Neural cell (in vitro differentiated cells): ENCODE results near the gene AGBL4. TPM values are rescaled to one million over a fixed set of nuclear protein-coding genes. Genes with fewer than 3 reads are reported as not detected.

Experiments used
- H2AFZ ChIP-seq: fragments of 200-600, 300-800 bp; sonication (generic), shearing (Covaris generic); 2 replicates; pipeline ENCODE4 v1.6.0; 2014; ENCODE audit warnings: low read depth, mild to moderate bottlenecking, antibody characterized with exemption, low read length, moderate library complexity
- H3F3A ChIP-seq: fragments of 200-600 bp; shearing (Covaris generic); 2 replicates; pipeline ENCODE4 v1.6.1; 2016; ENCODE audit warnings: mild to moderate bottlenecking, moderate library complexity, mixed read lengths, antibody characterized with exemption, low read length; ENCODE audit not compliant: insufficient read depth, poor library complexity, severe bottlenecking
- H3K27ac ChIP-seq: fragments of 200-600, 300-800 bp; sonication (generic), shearing (Covaris generic); 2 replicates; pipeline ENCODE4 v1.5.1; 2014; ENCODE audit warnings: mild to moderate bottlenecking, low read length, moderate library complexity
- H3K27me3 ChIP-seq: fragments of 300-800, 200-600 bp; sonication (generic), shearing (Covaris generic); 2 replicates; pipeline ENCODE4 v1.6.0; 2014; ENCODE audit warnings: mild to moderate bottlenecking, low read depth, low read length, moderate library complexity; ENCODE audit not compliant: insufficient read depth
- H3K36me3 ChIP-seq: fragments of 300-800, 200-600 bp; sonication (generic), shearing (Covaris generic); 2 replicates; pipeline ENCODE4 v1.5.1; 2014; ENCODE audit warnings: mild to moderate bottlenecking, antibody characterized with exemption, low read length, moderate library complexity; ENCODE audit not compliant: insufficient read depth
- H3K4me2 ChIP-seq: fragments of 300-800, 200-600 bp; sonication (generic), shearing (Covaris generic); 2 replicates; pipeline ENCODE4 v1.6.0; 2014; ENCODE audit warnings: mild to moderate bottlenecking, low read length
- H3K4me3 ChIP-seq: fragments of 300-800, 200-600 bp; sonication (generic), shearing (Covaris generic); 2 replicates; pipeline ENCODE4 v1.5.1; 2014; ENCODE audit warnings: mild to moderate bottlenecking, low read length, moderate library complexity
- H3K79me2 ChIP-seq: fragments of 200-600 bp; shearing (Covaris generic); replicated peaks from 2 replicates; pipeline ENCODE4 v1.6.0; 2014; ENCODE audit warnings: mild to moderate bottlenecking, low read length, moderate library complexity; ENCODE audit not compliant: insufficient read depth
- H3K9ac ChIP-seq: fragments of 300-800, 200-600 bp; sonication (generic), shearing (Covaris generic); 2 replicates; pipeline ENCODE4 v1.6.1; 2016; ENCODE audit warnings: mild to moderate bottlenecking, low read length, mixed read lengths
- H3K9me2 ChIP-seq: fragments of 200-600 bp; shearing (Covaris generic); 2 replicates; pipeline ENCODE4 v1.6.1; 2016; ENCODE audit warnings: mild to moderate bottlenecking, low read length, mixed read lengths; ENCODE audit not compliant: insufficient read depth
- H3K9me3 ChIP-seq: fragments of 200-600, 300-800 bp; sonication (generic), shearing (Covaris generic); 2 replicates; pipeline ENCODE4 v1.6.1; 2016; ENCODE audit warnings: mild to moderate bottlenecking, mixed run types, low read length, moderate library complexity, mixed read lengths
- H4K20me1 ChIP-seq: fragments of 200-600 bp; shearing (Covaris generic); 2 replicates; pipeline ENCODE4 v1.6.1; 2016; ENCODE audit warnings: mild to moderate bottlenecking, mixed run types; ENCODE audit not compliant: insufficient read depth
- EP300 ChIP-seq: fragments of 450-650 bp; conservative IDR thresholded peaks from 2 replicates; pipeline ENCODE4 v1.6.1; 2014; ENCODE audit warnings: antibody characterized with exemption, mild to moderate bottlenecking, moderate library complexity; ENCODE audit not compliant: poor library complexity, severe bottlenecking
- EZH2 ChIP-seq: fragments of 200-600, 300-800 bp; shearing (Covaris generic), sonication (generic); IDR thresholded peaks from 2 replicates; pipeline ENCODE4 v1.6.1; 2014; ENCODE audit warnings: antibody characterized with exemption, low read length, borderline replicate concordance, mild to moderate bottlenecking; ENCODE audit not compliant: insufficient read depth, poor library complexity, severe bottlenecking
- MXI1 ChIP-seq: fragments of 450-650 bp; conservative IDR thresholded peaks from 2 replicates; pipeline ENCODE4 v1.6.1; 2014; ENCODE audit warnings: antibody characterized with exemption, mild to moderate bottlenecking; ENCODE audit not compliant: poor library complexity, severe bottlenecking
- POLR2AphosphoS5 ChIP-seq: IDR thresholded peaks from 2 replicates; pipeline ENCODE4 v1.6.1; 2012
- RAD21 ChIP-seq: fragments of 450-650 bp; conservative IDR thresholded peaks from 2 replicates; pipeline ENCODE4 v1.6.1; 2014; ENCODE audit warnings: antibody characterized with exemption, mild to moderate bottlenecking, moderate library complexity
- SMC3 ChIP-seq: fragments of 450-650 bp; conservative IDR thresholded peaks from 2 replicates; pipeline ENCODE4 v1.6.1; 2014; ENCODE audit warnings: antibody characterized with exemption, mild to moderate bottlenecking, moderate library complexity; ENCODE audit not compliant: poor library complexity
- TAF1 ChIP-seq: IDR thresholded peaks from 2 replicates; pipeline ENCODE4 v1.6.1; 2012; ENCODE audit warnings: low read depth
- polyA plus RNA-seq: library from polyadenylated mRNA; depleted of rRNA; stranded (reverse); fragments of >200 nt; gene quantifications from 2 replicates; pipeline ENCODE4 v1.2.3, GENCODE V29; 2014
- TF ChIP-seq, protein P1 (sequence below): IDR thresholded peaks from 2 replicates; pipeline ENCODE4 v1.6.1; 2012; ENCODE audit warnings: borderline replicate concordance
- TF ChIP-seq, protein P2 (sequence below): fragments of 450-650 bp; IDR thresholded peaks from 2 replicates; pipeline ENCODE4 v1.5.1; 2014; ENCODE audit warnings: antibody characterized with exemption, mild to moderate bottlenecking, moderate library complexity; ENCODE audit not compliant: poor library complexity, severe bottlenecking

Gene AGBL4
- polyA plus RNA-seq, 1 donor from 2014 or later = 1.3 TPM

DNA sequence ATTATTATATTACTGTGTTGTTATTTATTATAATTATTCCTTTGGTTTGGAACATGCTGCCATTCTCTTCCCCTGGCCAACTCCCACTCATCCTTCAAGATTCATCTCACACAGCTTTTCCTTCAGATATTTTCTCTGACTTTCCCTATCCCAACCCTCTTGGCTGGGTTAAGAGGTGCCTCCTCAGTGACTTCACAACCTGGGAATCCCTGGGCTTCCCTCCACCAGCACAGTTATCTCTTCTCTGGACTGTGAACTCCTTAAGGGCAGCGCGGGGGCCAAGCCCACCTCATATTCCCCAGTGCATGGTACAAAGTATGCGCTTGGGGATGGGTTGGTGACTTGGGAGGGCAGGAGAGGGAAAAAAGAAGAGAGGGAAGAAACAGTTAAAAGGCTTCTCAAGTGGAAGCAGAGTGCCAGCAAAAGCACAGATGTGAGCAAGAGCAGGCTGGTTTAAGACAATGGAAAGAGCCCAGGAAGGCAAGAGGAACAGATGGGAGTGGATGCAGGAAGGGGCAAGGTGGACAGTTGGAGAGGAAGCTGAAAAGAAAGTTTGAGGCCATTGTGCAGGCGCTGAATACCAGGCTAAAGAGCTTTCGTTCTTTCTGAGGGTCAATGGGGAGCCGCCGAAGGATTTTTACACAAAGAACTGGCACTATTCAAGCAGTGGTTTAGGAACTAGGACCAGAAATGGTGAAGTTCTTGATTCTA is 1379.4 kb downstream of the AGBL4 start:
- H3K36me3 ChIP-seq = no peaks in the 10 kb centered on the region
- H4K20me1 ChIP-seq = no peaks in the 10 kb centered on the region
- no peaks in the 10 kb centered on the region for H3F3A ChIP-seq
- H3K4me3 ChIP-seq = no peak overlapping the region
- no peaks in the 10 kb centered on the region for H3K27me3 ChIP-seq
- H3K27ac ChIP-seq = no peak overlapping the region
- no peaks in the 10 kb centered on the region for H3K79me2 ChIP-seq
- TF ChIP-seq, protein P1, sequence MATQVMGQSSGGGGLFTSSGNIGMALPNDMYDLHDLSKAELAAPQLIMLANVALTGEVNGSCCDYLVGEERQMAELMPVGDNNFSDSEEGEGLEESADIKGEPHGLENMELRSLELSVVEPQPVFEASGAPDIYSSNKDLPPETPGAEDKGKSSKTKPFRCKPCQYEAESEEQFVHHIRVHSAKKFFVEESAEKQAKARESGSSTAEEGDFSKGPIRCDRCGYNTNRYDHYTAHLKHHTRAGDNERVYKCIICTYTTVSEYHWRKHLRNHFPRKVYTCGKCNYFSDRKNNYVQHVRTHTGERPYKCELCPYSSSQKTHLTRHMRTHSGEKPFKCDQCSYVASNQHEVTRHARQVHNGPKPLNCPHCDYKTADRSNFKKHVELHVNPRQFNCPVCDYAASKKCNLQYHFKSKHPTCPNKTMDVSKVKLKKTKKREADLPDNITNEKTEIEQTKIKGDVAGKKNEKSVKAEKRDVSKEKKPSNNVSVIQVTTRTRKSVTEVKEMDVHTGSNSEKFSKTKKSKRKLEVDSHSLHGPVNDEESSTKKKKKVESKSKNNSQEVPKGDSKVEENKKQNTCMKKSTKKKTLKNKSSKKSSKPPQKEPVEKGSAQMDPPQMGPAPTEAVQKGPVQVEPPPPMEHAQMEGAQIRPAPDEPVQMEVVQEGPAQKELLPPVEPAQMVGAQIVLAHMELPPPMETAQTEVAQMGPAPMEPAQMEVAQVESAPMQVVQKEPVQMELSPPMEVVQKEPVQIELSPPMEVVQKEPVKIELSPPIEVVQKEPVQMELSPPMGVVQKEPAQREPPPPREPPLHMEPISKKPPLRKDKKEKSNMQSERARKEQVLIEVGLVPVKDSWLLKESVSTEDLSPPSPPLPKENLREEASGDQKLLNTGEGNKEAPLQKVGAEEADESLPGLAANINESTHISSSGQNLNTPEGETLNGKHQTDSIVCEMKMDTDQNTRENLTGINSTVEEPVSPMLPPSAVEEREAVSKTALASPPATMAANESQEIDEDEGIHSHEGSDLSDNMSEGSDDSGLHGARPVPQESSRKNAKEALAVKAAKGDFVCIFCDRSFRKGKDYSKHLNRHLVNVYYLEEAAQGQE = no peak
- TF ChIP-seq RAD21 (no peak), EZH2 (no peak), MXI1 (no peak), TAF1 (no peak), SMC3 (no peak), POLR2AphosphoS5 (no peak), EP300 (no peak)
- TF ChIP-seq, protein P2, sequence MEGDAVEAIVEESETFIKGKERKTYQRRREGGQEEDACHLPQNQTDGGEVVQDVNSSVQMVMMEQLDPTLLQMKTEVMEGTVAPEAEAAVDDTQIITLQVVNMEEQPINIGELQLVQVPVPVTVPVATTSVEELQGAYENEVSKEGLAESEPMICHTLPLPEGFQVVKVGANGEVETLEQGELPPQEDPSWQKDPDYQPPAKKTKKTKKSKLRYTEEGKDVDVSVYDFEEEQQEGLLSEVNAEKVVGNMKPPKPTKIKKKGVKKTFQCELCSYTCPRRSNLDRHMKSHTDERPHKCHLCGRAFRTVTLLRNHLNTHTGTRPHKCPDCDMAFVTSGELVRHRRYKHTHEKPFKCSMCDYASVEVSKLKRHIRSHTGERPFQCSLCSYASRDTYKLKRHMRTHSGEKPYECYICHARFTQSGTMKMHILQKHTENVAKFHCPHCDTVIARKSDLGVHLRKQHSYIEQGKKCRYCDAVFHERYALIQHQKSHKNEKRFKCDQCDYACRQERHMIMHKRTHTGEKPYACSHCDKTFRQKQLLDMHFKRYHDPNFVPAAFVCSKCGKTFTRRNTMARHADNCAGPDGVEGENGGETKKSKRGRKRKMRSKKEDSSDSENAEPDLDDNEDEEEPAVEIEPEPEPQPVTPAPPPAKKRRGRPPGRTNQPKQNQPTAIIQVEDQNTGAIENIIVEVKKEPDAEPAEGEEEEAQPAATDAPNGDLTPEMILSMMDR = no peak
- H3K9me2 ChIP-seq = no peaks in the 10 kb centered on the region
- no peak overlapping the region for H2AFZ ChIP-seq
- H3K9me3 ChIP-seq = no peaks in the 10 kb centered on the region
- H3K9ac ChIP-seq = no peak overlapping the region
- H3K4me2 ChIP-seq = no peak overlapping the region

DNA sequence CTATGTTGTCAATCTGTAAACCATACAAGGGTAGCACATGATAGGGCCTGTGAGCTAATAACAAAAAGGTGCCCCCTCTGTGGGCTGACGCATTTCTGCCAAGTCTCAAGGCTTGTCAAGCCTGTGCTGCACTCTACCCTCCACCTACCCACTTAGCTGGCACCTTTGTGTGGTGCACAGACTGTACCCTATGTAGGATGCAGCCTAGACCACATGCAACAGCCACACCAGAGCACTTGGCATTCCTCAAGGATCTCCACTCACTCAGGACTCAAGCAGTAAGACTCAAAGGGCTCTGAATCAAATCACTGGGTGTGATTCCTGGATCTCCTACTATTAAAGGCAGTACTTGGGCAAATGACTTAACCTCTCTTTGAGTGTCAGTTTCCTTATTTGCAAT is 1380.6 kb downstream of the AGBL4 start:
- no peaks in the 10 kb centered on the region for H3K79me2 ChIP-seq
- H2AFZ ChIP-seq = no peak overlapping the region
- H3K4me2 ChIP-seq = no peak overlapping the region
- no peak for TF ChIP-seq EP300
- TF ChIP-seq RAD21 = no peak
- no peak for TF ChIP-seq SMC3
- TF ChIP-seq MXI1 = no peak
- TF ChIP-seq EZH2 = no peak
- TF ChIP-seq, protein P2 = no peak
- no peak for TF ChIP-seq POLR2AphosphoS5
- no peak for TF ChIP-seq TAF1
- TF ChIP-seq, protein P1 = no peak
- no peak overlapping the region for H3K4me3 ChIP-seq
- no peak overlapping the region for H3K27ac ChIP-seq
- H3K9me3 ChIP-seq = no peaks in the 10 kb centered on the region
- H3F3A ChIP-seq = no peaks in the 10 kb centered on the region
- H3K9me2 ChIP-seq = no peaks in the 10 kb centered on the region
- no peaks in the 10 kb centered on the region for H4K20me1 ChIP-seq
- no peaks in the 10 kb centered on the region for H3K36me3 ChIP-seq
- no peaks in the 10 kb centered on the region for H3K27me3 ChIP-seq
- no peak overlapping the region for H3K9ac ChIP-seq
